ENCODE results near the gene L3HYPDH. TPM values are rescaled to one million over a fixed set of nuclear protein-coding genes. Genes with fewer than 3 reads are reported as not detected.

Gene L3HYPDH
- total RNA-seq, 3 donors from 2014 or later, result 56.5 to 74.4 (median 70.9) TPM

GRCh38 chr14:59439256-59439965, 44.8 kb downstream of the L3HYPDH start:
- Histone ChIP-seq H3K9me3 (no peaks in the 10 kb centered on the region), H3K4me3 (no peak overlapping the region), H3K36me3 (no peaks in the 10 kb centered on the region), H3K4me1 (no peaks in the 10 kb centered on the region), H3K27ac (no peak overlapping the region), H3K27me3 (no peaks in the 10 kb centered on the region)
- TF ChIP-seq CTCF (IDR thresholded peaks at IDR 0.05) (no peak), POLR2A (IDR thresholded peaks at IDR 0.05) (no peak), POLR2AphosphoS5 (IDR thresholded peaks at IDR 0.05) (no peak)
- no peak for DNase-seq (ENCODE audit: low spot score in 2 of 2)
- intact Hi-C loops (cut with DNase I; ENCODE audit: low total_unique reads), result no loop called here

GRCh38 chr14:59438195-59438647, 46.0 kb downstream of the L3HYPDH start:
- Histone ChIP-seq H3K27me3 (no peaks in the 10 kb centered on the region), H3K4me3 (no peak overlapping the region), H3K9me3 (no peaks in the 10 kb centered on the region), H3K36me3 (no peaks in the 10 kb centered on the region), H3K27ac (no peak overlapping the region), H3K4me1 (no peaks in the 10 kb centered on the region)
- no peak for DNase-seq (ENCODE audit: low spot score in 2 of 2)
- intact Hi-C loops (cut with DNase I; ENCODE audit: low total_unique reads), result no loop called here
- TF ChIP-seq POLR2AphosphoS5 (IDR thresholded peaks at IDR 0.05), result no peak
- TF ChIP-seq CTCF (IDR thresholded peaks at IDR 0.05), result no peak
- TF ChIP-seq POLR2A (IDR thresholded peaks at IDR 0.05), result no peak

- Histone ChIP-seq H3K27ac (no peak overlapping the region), H3K36me3 (no peaks in the 10 kb centered on the region), H3K27me3 (no peaks in the 10 kb centered on the region), H3K4me3 (no peak overlapping the region), H3K9me3 (no peaks in the 10 kb centered on the region), H3K4me1 (no peaks in the 10 kb centered on the region)
- TF ChIP-seq POLR2A (IDR thresholded peaks at IDR 0.05) (no peak), POLR2AphosphoS5 (IDR thresholded peaks at IDR 0.05) (no peak), CTCF (IDR thresholded peaks at IDR 0.05) (no peak)
- no peak for DNase-seq (ENCODE audit: low spot score in 2 of 2)
- intact Hi-C loops (cut with DNase I; ENCODE audit: low total_unique reads), result no loop called here
Measured at GRCh38 chr14:59435987-59436386, 48.2 kb downstream of the L3HYPDH start.

- H3K27me3 ChIP-seq, result no peaks in the 10 kb centered on the region
- no peaks in the 10 kb centered on the region for H3K36me3 ChIP-seq
- H3K27ac ChIP-seq, result no peak overlapping the region
- no peaks in the 10 kb centered on the region for H3K9me3 ChIP-seq
- H3K4me3 ChIP-seq, result no peak overlapping the region
- TF ChIP-seq POLR2A (IDR thresholded peaks at IDR 0.05), result no peak
- TF ChIP-seq POLR2AphosphoS5 (IDR thresholded peaks at IDR 0.05), result no peak
- H3K4me1 ChIP-seq, result no peaks in the 10 kb centered on the region
- DNase-seq (ENCODE audit: low spot score in 2 of 2), result no peak
- intact Hi-C loops (cut with DNase I; ENCODE audit: low total_unique reads), result no loop called here
Measured at GRCh38 chr14:59435101-59435500, 49.1 kb downstream of the L3HYPDH start.

- no peaks in the 10 kb centered on the region for H3K27me3 ChIP-seq
- H3K4me3 ChIP-seq, result no peak overlapping the region
- intact Hi-C loops (cut with DNase I; ENCODE audit: low total_unique reads), result no loop called here
- no peak for DNase-seq (ENCODE audit: low spot score in 2 of 2)
- no peak overlapping the region for H3K27ac ChIP-seq
- no peaks in the 10 kb centered on the region for H3K4me1 ChIP-seq
- no peaks in the 10 kb centered on the region for H3K9me3 ChIP-seq
- H3K36me3 ChIP-seq, result no peaks in the 10 kb centered on the region
- no peak for TF ChIP-seq POLR2A (IDR thresholded peaks at IDR 0.05)
- TF ChIP-seq CTCF (IDR thresholded peaks at IDR 0.05), result no peak
- no peak for TF ChIP-seq POLR2AphosphoS5 (IDR thresholded peaks at IDR 0.05)
Measured at GRCh38 chr14:59429790-59430189, 54.4 kb downstream of the L3HYPDH start.
